ENCODE measurements around the gene PUM1.

PUM1 gene

DNA sequence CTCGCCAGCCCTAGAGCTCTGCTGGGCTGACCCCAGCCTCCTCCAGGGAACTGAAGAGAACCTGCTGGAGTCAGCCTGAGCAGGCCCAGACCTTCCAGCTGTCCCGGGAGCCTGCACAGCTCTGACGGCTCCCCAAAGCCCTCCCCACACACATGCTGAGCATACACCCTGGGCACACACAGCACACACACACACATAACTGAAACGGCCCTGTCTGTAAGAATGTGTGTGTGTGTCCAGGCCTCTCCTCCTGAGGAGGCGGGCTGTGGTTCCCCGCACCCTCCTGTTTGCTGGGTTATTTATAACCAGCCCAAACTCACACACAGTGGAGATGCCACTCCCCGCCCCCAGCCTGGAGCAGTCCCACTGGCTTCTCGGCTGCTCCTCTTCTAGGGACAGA is 177.1 kb downstream of the PUM1 start:
- DNase-seq: peak; percentile 88

DNA sequence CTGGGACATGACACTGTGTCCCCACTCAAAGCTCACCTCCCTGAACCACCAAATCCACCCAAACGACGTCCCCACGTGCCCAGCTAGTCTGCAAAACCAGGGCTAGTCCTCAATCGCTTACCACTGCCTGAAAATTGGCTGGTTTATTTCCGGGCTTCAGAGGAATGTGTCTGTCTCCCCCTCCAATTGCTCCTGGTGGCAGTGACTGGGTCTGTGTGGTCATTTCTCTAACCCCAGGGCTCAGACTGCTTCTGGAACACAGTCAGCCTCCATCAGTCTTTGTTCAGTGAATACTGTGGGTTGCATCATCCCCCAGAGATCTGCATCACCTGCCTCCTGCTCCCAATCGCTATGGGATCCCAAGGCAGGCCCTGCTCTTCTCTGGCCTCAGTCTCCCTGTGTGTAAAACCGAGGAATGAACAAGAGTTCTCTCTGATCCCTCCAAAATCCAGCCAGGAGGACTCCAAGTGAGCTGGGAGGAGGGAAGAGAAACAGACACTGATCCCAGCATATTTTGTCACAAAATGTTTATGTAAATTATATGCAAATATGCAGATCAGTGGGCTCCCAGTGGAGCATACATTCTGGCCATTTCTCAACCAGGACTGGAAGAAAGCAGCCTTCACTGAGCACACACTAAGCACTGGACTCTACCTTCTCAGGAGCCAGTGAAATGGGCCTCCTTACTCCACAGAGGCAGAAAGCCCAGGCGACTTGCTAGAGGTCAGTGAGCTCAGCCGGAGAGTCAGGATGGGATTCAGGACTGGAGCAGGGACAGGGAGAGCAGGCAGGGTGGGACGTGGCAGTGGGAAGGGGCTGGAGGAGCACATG is 177.8 kb downstream of the PUM1 start:
- peak; percentile 64 for DNase-seq

DNA sequence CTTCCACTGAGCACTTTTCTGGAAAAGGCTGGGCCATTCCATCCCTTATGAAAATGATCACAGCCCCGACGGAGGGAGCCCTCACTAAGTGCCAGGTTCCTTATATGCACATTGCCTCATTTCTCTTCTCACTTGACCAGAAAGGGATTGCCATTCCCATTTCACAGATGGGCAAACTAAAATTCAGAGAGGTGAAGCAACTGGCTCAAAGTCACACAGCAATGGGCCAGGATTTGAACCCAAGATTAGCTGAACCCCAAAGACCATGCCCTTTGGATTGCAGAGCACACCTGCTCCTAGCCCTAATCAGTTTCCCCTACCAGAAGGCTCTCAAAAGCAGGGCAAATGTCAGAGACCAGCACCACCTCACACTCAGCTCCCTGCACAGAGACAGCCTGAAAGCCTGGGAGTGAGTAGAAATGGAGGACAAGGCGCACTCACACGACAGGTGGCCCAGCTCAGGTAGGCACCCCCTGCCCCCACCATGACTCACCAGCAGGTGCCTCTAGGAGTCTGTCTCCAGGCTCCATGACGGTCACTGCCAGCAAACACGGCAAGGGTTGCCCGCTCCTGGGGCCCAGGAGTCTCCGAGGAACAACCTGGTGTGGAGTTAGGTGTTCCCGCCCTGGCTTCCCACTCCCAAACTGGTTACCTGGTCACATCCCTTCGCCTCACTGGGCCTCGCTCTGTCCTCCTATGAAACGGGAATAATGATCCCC is 178.6 kb downstream of the PUM1 start:
- DNase-seq: no peak

DNA sequence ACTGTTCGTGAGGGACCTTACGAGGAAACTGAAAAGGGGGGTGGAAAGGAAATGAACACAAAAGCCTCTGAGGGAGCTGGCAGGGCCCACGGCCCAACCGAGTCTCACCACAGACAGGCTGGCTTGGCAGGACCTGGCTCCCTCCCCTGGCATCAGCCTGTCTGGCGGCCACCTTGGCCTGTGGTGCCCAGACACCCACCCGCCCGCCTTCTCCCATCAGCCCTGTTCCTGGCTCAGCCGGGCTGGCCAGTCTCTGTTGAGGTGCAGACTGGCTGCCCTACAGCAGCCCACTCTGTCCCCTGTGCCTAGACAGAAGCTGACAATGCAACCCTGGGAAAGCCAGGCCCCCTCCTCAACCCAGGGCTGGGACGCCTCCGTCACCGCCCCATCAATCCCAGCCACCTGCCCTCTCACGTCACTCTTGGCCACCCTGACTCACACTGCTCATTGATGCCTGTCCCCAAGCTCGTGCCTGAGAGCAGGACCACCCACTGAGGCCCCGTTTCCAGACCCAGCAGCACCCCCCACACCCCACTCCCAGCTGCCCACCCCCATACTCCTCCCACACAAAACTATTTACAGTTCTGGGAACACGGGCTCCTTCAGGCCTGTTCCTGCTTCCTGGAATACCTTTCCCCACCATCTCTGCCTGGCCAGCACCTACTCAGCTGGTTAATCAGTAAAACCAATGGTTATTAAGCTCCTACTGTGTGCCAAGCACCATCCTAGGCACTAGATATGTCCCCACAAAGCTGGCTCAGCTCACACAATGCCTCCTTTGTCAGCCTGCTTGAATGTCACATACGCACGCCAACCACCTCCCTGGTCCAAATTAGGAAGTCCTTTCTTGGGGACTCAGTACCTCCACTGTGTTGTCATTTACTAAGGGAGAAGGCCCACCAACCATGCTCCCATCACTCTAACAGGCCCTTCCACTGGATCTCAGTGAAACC is 179.7 kb downstream of the PUM1 start:
- no peak for DNase-seq

DNA sequence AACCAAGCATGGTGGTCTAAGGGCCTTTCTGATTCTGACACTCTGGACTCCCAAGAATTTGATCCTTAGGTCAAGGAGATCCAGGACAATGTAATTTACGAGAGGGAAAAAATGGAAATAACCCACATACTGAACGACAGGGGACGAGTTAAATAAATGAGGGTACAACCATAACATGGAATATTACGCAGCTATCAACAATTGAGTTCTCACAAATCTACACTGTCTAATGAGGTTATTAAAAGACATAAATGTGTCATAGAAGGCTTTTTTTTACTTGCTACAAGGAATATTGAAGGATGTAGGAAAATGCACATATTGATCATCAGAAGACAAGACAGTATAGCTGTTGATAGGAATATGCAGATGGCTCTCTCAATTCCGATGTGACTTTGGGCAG is 180.8 kb downstream of the PUM1 start:
- no peak for DNase-seq

DNA sequence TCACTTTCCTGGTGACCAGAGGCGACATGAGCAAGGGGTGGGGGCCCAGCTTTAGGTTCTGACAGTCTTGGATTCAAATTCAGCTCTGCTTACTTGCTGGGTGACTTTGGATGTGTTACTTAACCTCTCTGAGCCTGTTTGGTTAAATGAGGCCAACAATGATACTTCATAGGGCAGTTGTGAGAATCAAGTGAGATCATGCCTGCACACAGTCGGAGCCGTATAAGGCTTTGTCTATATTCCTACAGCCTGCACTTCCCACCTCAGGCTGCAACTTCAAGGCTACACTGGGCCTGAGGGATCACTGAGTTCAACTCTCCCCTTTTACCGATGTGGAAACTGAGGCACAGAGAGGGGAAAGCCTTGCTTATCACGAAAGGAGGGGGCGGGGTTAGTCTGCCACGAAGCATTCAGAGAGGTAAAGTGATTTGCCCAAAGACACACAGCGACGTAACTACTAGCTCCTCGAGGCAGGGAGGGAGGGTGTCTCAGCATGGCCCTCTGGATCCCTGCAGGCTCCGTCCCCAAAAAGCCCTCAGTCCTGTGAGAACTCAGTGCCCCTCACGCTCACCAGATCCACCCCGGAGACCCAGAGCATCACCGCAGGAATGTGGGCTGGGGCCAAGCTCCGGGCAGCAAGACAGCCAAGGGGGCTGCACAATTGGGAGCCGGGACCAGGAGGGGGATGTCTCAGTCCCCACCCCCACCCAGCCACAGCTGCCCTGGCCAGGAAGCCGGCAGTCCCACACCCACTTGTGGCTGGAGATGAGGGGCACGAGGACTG is 181.9 kb downstream of the PUM1 start:
- DNase-seq: no peak

DNA sequence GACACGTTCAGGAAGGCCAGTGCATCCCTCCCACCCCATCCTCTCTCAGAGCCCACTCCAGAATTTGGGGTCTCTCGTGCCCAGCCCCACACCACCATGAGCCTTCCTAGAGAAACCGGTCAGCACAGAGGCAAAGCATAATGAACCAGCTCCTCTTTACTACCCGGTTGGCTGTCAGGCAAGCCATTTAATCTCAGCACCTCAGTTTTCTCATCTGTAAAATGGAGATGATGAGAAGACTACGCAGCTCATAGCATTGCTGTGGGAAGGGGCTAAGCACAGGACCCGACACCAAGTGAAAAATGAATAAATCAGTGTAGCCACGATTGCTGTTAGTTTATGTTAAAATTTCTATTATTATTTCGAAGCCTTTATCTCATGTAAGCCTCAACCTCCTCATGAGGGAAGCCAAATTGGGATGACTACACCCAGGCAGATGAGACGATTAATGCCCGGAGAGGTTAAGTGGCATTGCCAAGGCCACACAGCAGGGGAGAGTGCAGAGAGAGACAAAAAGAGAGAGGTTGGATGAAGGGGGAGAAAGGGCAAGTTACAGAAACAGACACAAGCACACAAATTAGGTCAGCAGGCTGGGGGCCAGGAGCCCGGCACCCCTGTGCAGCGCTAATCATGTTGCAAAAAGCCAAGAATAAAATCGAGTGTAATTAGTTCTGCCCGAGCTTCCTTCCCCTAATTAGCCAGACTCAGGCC is 182.7 kb downstream of the PUM1 start:
- no peak for DNase-seq

Data from fibroblast of skin of back (primary cell).